Hepatocyte (in vitro differentiated cells): ENCODE data around the gene ZCCHC7. TPM values are rescaled to one million over a fixed set of nuclear protein-coding genes. Genes with fewer than 3 reads are reported as not detected.

ENCODE experiments used
- DNase-seq: peaks from one replicate; pipeline ENCODE4 v3.0.0-alpha.2; 2016; ENCODE audit warnings: low spot score
- H2AFZ ChIP-seq: fragments of 200-600 bp; sonication (generic); 2 replicates; pipeline ENCODE4 v1.6.0; 2016; ENCODE audit warnings: antibody characterized with exemption, mild to moderate bottlenecking
- H3K27ac ChIP-seq: fragments of 200-600 bp; sonication (generic); 2 replicates; pipeline ENCODE4 v1.5.1; 2016; ENCODE audit warnings: mild to moderate bottlenecking
- H3K27me3 ChIP-seq: fragments of 200-600 bp; sonication (generic); 2 replicates; pipeline ENCODE4 v1.6.1; 2016
- H3K36me3 ChIP-seq: fragments of 200-600 bp; sonication (generic); replicated peaks from 2 replicates; pipeline ENCODE4 v1.5.1; 2016; ENCODE audit warnings: low read depth; ENCODE audit not compliant: insufficient read depth
- H3K4me1 ChIP-seq: fragments of 200-600 bp; sonication (generic); 2 replicates; pipeline ENCODE4 v1.5.1; 2016; ENCODE audit warnings: mild to moderate bottlenecking, moderate library complexity; ENCODE audit not compliant: insufficient read depth
- H3K4me2 ChIP-seq: fragments of 200-600 bp; sonication (generic); 2 replicates; pipeline ENCODE4 v1.6.0; 2016
- H3K4me3 ChIP-seq: fragments of 200-600 bp; sonication (generic); 2 replicates; pipeline ENCODE4 v1.5.1; 2016; ENCODE audit warnings: mild to moderate bottlenecking
- H3K79me2 ChIP-seq: fragments of 200-600 bp; sonication (generic); 2 replicates; pipeline ENCODE4 v1.6.0; 2017; ENCODE audit warnings: mild to moderate bottlenecking
- H3K9me2 ChIP-seq: fragments of 200-600 bp; sonication (generic); replicated peaks from 2 replicates; pipeline ENCODE4 v1.6.0; 2017; ENCODE audit warnings: mild to moderate bottlenecking; ENCODE audit not compliant: insufficient read depth
- H3K9me3 ChIP-seq: fragments of 200-600 bp; sonication (generic); 2 replicates; pipeline ENCODE4 v1.5.1; 2016; ENCODE audit warnings: low read depth, mild to moderate bottlenecking
- H4K20me1 ChIP-seq: fragments of 200-600 bp; sonication (generic); 2 replicates; pipeline ENCODE4 v1.6.0; 2016; ENCODE audit warnings: mild to moderate bottlenecking; ENCODE audit not compliant: insufficient read depth, poor library complexity, severe bottlenecking
- EZH2 ChIP-seq: fragments of 200-600 bp; sonication (generic); IDR thresholded peaks from 2 replicates; pipeline ENCODE4 v1.6.1; 2016; ENCODE audit warnings: antibody characterized with exemption, mild to moderate bottlenecking, borderline replicate concordance
- EZH2phosphoT487 ChIP-seq: fragments of 200-600 bp; sonication (generic); IDR thresholded peaks from one replicate; pipeline ENCODE4 v1.6.1; 2018; ENCODE audit warnings: antibody characterized with exemption, mild to moderate bottlenecking, low read depth, moderate library complexity; ENCODE audit not compliant: unreplicated experiment, severe bottlenecking
- WGBS: methylation state at CpG from one replicate; pipeline ENCODE4 v1.1.6; 2016; ENCODE audit warnings: low lambda C conversion rate; ENCODE audit errors: missing lambda C conversion rate; 5-methylcytosine and 5-hydroxymethylcytosine counted together
- polyA plus RNA-seq: library from polyadenylated mRNA; unstranded; fragments of >200 nt; fragmentation: Nextera tagmentation; extraction: Ambion mirVana; gene quantifications from 2 replicates; pipeline ENCODE4 v1.2.1, GENCODE V29; 2016
- total RNA-seq: library from RNA; depleted of rRNA; stranded (reverse); fragments of >200 nt; gene quantifications from 2 replicates; pipeline ENCODE4 v1.2.3, GENCODE V29; 2014
- TF ChIP-seq, protein P1 (sequence below): fragments of 200-600 bp; sonication (generic); IDR thresholded peaks from 2 replicates; pipeline ENCODE4 v1.5.1; 2016; ENCODE audit warnings: antibody characterized with exemption, mild to moderate bottlenecking; ENCODE audit not compliant: poor library complexity

Gene ZCCHC7
- total and polyA plus RNA-seq, 2 experiments from 2014 or later = 12.3 to 14.6 TPM

DNA sequence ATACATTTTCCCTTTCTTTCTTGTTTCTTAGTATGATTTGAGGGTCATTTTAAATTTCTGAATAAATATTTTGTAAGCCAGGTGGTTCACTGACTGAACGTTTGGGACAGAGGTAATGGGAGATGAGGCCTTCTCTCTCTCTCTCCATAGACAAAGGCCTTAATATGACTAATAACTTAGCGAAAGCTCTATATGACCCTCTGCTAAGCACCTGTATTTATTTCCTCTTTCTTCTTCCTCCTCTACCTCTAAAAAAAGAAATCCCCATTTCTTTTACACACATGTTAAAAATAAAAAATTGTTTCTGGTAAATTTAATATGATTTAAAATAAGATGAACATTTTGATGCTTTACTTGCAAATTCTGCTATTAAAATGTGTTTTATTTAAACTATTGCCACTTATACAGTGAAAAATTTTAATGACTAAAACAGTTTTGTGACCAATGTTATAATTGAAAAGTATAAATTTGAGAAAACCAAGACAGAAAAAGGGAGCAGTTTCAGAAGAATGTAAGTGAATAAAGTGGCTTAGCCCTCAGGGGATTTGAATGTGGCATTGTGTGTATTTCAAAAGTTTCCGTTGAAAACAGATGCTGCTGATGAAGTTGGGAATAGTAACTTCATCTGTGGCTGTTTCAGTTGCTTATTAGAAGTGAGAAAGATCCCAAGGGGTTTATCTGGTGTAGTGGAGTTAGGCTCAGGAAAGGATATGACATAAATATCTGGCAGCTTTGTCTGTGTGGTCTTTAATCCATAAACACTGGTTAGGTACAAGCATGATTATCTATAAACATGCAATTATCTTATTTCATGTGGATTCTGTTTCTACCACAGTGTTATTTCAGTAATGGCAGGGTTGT lies 173.5 kb downstream of the ZCCHC7 start:
- no peak overlapping the region for H2AFZ ChIP-seq
- no peak overlapping the region for H3K27ac ChIP-seq
- H3K9me2 ChIP-seq = no peaks in the 10 kb centered on the region
- H4K20me1 ChIP-seq = peaks cover 5% of the 10 kb centered on the region
- no peaks in the 10 kb centered on the region for H3K36me3 ChIP-seq
- 56% methylated on average over 3 of the region's 3 CpGs for WGBS
- peaks cover 18% of the 10 kb centered on the region for H3K4me1 ChIP-seq
- no peaks in the 10 kb centered on the region for H3K9me3 ChIP-seq
- H3K4me2 ChIP-seq = no peak overlapping the region
- H3K27me3 ChIP-seq = no peaks in the 10 kb centered on the region
- no peak for DNase-seq
- TF ChIP-seq, protein P1, sequence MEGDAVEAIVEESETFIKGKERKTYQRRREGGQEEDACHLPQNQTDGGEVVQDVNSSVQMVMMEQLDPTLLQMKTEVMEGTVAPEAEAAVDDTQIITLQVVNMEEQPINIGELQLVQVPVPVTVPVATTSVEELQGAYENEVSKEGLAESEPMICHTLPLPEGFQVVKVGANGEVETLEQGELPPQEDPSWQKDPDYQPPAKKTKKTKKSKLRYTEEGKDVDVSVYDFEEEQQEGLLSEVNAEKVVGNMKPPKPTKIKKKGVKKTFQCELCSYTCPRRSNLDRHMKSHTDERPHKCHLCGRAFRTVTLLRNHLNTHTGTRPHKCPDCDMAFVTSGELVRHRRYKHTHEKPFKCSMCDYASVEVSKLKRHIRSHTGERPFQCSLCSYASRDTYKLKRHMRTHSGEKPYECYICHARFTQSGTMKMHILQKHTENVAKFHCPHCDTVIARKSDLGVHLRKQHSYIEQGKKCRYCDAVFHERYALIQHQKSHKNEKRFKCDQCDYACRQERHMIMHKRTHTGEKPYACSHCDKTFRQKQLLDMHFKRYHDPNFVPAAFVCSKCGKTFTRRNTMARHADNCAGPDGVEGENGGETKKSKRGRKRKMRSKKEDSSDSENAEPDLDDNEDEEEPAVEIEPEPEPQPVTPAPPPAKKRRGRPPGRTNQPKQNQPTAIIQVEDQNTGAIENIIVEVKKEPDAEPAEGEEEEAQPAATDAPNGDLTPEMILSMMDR = no peak
- TF ChIP-seq EZH2phosphoT487 = no peak
- no peak for TF ChIP-seq EZH2
- H3K79me2 ChIP-seq = peaks cover 4% of the 10 kb centered on the region
- no peak overlapping the region for H3K4me3 ChIP-seq

DNA sequence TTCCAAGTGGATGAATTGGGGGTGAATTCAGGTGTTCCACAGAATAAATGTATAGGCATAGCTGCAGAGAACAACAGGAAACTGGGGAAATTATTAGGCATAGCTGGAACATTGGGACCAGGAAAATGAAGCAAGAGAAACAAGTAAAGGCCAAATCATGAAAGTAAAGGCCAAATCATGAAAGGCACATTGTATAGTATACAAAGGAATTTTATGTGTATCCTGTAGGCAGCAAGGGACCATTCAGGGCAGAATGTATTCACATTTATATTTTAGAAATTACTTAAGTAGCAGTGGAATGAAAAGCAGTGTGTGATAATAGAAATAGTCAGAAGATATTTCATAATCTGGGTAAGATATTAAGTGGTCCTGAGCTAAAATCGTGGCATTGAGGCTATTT lies 174.8 kb downstream of the ZCCHC7 start:
- TF ChIP-seq EZH2phosphoT487 = no peak
- TF ChIP-seq, protein P1 = no peak
- no peak for TF ChIP-seq EZH2
- no peak overlapping the region for H3K27ac ChIP-seq
- H3K4me1 ChIP-seq = peaks cover 18% of the 10 kb centered on the region
- 94% methylated on average over 1 of the region's 1 CpG for WGBS
- H3K36me3 ChIP-seq = no peaks in the 10 kb centered on the region
- no peaks in the 10 kb centered on the region for H3K9me3 ChIP-seq
- no peak overlapping the region for H3K4me2 ChIP-seq
- H2AFZ ChIP-seq = no peak overlapping the region
- DNase-seq = no peak
- H3K79me2 ChIP-seq = peaks cover 4% of the 10 kb centered on the region
- no peaks in the 10 kb centered on the region for H3K27me3 ChIP-seq
- no peak overlapping the region for H3K4me3 ChIP-seq
- peaks cover 5% of the 10 kb centered on the region for H4K20me1 ChIP-seq
- H3K9me2 ChIP-seq = no peaks in the 10 kb centered on the region

DNA sequence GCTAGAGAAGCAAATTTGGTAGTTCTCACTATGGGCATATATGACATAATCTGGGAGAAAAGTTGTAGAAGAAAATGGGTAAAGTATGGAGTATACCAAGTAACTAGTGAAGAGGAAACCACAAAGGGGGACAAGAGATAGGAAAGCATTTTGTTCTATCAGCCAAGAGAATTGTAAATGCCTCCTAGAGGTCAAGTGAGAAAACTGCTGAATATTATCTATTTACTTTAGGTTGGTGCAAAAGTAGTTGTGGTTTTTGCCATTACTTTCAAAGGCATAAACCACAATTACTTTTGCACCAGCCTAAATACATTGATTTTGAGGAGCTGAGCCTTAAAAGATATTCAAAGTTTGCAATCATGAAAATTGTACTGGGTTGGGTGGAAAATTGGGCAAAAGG lies 175.4 kb downstream of the ZCCHC7 start:
- no peak overlapping the region for H3K27ac ChIP-seq
- H3K4me2 ChIP-seq = no peak overlapping the region
- no peaks in the 10 kb centered on the region for H3K27me3 ChIP-seq
- H3K9me3 ChIP-seq = no peaks in the 10 kb centered on the region
- H4K20me1 ChIP-seq = peaks cover 5% of the 10 kb centered on the region
- DNase-seq = no peak
- no peak overlapping the region for H3K4me3 ChIP-seq
- H3K4me1 ChIP-seq = peaks cover 18% of the 10 kb centered on the region
- no peaks in the 10 kb centered on the region for H3K36me3 ChIP-seq
- no peaks in the 10 kb centered on the region for H3K9me2 ChIP-seq
- no peak overlapping the region for H2AFZ ChIP-seq
- H3K79me2 ChIP-seq = peaks cover 4% of the 10 kb centered on the region
- TF ChIP-seq, protein P1 = peak; percentile 3
- TF ChIP-seq EZH2 = no peak
- TF ChIP-seq EZH2phosphoT487 = no peak
